ENCODE data around the gene CRISPLD2. TPM values are rescaled to one million over a fixed set of nuclear protein-coding genes. Genes with fewer than 3 reads are reported as not detected.

CRISPLD2 gene
- total RNA-seq, 5 donors from 2014 or later (not counting 1 experiment from before 2014, with no cell fraction given), result 0.76 to 2.8 (median 1.8) TPM

Other genes with a start within 250 kb of the CRISPLD2 start
- gene COTL1, start 201.9 kb upstream of the CRISPLD2 start, total RNA-seq, result 100 to 1,000 TPM; 205 to 265 (median 221) TPM
- 100 to 1,000 TPM in 3 of 5 donors, 10 to 100 TPM in 2; 96.1 to 135 (median 127) TPM for gene KLHL36, start 171.5 kb upstream of the CRISPLD2 start, total RNA-seq
- gene USP10, start 120.0 kb upstream of the CRISPLD2 start, total RNA-seq, result 100 to 1,000 TPM in 3 of 5 donors, 10 to 100 TPM in 2; 80.4 to 122 (median 104) TPM
- gene ZDHHC7, start 191.6 kb downstream of the CRISPLD2 start, total RNA-seq, result 10 to 100 TPM; 33.5 to 43.9 (median 38.7) TPM
- gene KIAA0513, start 207.8 kb downstream of the CRISPLD2 start, total RNA-seq, result 10 to 100 TPM in 4 of 5 donors, 1 to 10 TPM in 1; 9.2 to 19.7 (median 17.2) TPM